HG02588 (cell line): ENCODE measurements around the gene CDHR3.

Experiments
- ATAC-seq: cut with Tn5 transposase; IDR thresholded peaks from one replicate; pipeline ENCODE4 v1.9.1; 2021; ENCODE audit warnings: mild to moderate bottlenecking, moderate library complexity; ENCODE audit not compliant: unreplicated experiment

The CDHR3 gene, protein sequence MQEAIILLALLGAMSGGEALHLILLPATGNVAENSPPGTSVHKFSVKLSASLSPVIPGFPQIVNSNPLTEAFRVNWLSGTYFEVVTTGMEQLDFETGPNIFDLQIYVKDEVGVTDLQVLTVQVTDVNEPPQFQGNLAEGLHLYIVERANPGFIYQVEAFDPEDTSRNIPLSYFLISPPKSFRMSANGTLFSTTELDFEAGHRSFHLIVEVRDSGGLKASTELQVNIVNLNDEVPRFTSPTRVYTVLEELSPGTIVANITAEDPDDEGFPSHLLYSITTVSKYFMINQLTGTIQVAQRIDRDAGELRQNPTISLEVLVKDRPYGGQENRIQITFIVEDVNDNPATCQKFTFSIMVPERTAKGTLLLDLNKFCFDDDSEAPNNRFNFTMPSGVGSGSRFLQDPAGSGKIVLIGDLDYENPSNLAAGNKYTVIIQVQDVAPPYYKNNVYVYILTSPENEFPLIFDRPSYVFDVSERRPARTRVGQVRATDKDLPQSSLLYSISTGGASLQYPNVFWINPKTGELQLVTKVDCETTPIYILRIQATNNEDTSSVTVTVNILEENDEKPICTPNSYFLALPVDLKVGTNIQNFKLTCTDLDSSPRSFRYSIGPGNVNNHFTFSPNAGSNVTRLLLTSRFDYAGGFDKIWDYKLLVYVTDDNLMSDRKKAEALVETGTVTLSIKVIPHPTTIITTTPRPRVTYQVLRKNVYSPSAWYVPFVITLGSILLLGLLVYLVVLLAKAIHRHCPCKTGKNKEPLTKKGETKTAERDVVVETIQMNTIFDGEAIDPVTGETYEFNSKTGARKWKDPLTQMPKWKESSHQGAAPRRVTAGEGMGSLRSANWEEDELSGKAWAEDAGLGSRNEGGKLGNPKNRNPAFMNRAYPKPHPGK

GRCh38 chr7:105963038-105963667 lies at the start of gene CDHR3:
TSS of gene CDHR3 (plus strand) at chr7:105963264. CDS start at chr7:105963319, 55 bp downstream.
- no peak for ATAC-seq

DNA sequence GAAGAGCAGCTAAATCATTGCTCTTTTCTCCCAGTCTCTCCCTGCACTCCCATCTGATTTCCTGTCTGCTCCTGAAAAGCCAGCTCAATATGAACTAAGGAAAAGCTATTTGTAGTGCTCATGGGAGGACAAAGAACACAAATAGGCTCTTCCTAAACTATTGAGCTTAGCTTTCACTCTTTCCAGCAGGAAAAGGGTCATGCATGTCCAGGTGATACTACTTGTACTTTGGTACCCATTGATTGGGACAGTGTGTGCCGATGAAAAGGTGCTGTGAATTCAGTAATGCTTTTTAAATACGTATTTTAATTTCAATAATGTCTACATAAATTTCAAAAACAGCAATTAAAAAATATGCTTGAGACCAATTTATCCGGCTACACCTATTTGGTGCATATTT lies 49.1 kb upstream of the CDHR3 start:
- ATAC-seq, result no peak

- ATAC-seq, result no peak
Measured at GRCh38 chr7:105916603-105917002, 46.5 kb upstream of the CDHR3 start.

- ATAC-seq, result no peak
Measured at GRCh38 chr7:105917659-105918058, 45.4 kb upstream of the CDHR3 start.

DNA sequence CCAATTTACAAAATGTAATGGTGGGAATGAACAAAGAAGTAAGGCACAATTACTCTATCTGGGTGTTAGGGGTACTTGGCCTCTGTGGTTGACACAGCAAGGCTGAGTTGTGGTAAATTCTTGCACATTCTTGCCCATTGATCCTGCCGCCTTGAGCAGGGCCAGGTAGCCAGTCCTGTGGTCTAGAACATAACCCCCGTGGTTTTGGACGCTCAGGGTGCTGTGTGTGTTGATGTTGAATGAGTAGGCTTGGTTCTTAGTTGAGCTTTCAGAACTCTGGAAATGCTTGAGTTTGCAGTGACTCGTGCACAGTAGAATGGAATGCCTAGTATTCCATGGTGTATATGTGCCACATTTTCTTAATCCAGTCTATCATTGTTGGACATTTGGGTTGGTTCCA lies 42.3 kb upstream of the CDHR3 start:
- no peak for ATAC-seq

- ATAC-seq, result no peak
Measured at GRCh38 chr7:105924945-105925344, 38.1 kb upstream of the CDHR3 start.

GRCh38 chr7:105926131-105926530 lies 36.9 kb upstream of the CDHR3 start:
- ATAC-seq, result no peak

GRCh38 chr7:105931179-105931578 lies 31.9 kb upstream of the CDHR3 start:
- no peak for ATAC-seq

- no peak for ATAC-seq
Measured at GRCh38 chr7:105932835-105933477, 30.1 kb upstream of the CDHR3 start.

DNA sequence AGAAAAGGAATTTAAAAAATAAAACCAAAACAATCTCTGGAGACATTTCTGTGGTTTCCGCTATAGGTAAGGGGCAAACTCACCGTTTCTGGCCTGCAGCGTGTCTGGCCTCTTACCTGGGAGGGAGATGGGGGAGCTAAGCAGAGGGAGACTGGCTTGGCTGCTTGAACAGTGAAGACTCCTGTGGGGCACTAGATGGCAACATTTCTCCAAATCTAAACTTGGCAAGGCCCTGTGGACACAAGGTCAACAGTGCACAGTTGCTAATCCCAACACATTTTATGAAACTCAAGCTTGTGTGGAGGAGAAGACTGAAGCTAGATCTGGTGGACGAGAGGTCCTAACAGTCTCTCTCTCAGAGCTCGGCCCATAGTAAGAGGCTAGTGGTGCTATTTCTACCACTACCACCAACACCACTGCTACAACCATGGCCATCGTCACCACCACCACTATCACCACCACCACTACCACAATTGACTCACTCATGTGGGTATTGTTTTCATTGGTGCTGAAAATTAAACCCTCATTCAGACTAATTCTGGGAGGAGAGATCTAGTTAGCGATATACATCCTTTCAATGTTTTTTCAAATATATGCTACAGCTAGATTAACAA lies 28.4 kb upstream of the CDHR3 start:
- no peak for ATAC-seq

DNA sequence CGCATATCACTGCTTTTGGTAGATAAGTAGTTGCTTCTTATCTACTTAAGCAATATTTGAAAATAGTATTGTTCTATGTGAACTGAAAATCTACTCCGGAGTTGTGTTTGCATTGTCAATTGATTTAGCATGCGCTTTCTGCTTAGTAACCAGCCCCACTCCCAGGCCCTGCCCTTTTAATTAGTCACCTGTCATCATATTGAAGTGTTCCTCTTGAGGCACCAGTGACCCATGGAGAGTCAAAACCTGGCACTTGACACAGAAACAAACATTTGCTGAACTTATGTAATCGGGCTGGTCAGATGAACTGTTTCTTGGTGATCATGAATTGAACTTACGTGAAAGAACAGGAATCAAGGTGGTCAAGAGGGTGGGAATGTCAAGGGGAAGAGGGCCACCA lies 27.8 kb upstream of the CDHR3 start:
- ATAC-seq, result no peak

GRCh38 chr7:105937411-105937810 lies 25.7 kb upstream of the CDHR3 start:
- ATAC-seq, result no peak

GRCh38 chr7:105940109-105940508 lies 23.0 kb upstream of the CDHR3 start:
- no peak for ATAC-seq

DNA sequence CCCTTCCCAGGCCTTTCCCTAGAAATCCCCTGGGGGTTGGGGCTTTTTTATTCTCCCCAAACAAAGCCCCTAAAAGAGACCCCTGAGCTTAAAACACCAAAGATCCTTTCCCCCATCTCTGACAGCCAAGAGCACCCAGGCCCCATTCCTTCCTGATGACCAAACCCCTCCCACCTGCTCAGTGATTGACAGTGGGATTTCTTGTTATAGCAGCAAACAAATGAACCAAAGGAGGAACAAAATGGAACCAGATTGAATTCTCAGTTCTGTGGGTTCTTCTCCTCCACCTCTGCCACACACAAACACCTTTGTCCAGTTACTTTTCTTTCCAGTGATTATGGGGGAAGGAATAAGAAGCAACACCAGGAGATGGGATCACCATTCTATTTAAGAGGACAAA lies 21.5 kb upstream of the CDHR3 start:
- no peak for ATAC-seq

GRCh38 chr7:105943486-105943885 lies 19.6 kb upstream of the CDHR3 start:
- no peak for ATAC-seq

GRCh38 chr7:105945848-105946247 lies 17.2 kb upstream of the CDHR3 start:
- ATAC-seq, result no peak

- ATAC-seq, result no peak
Measured at GRCh38 chr7:105951597-105951996, 11.5 kb upstream of the CDHR3 start.

- no peak for ATAC-seq
Measured at GRCh38 chr7:105952917-105953595, 10.0 kb upstream of the CDHR3 start.

DNA sequence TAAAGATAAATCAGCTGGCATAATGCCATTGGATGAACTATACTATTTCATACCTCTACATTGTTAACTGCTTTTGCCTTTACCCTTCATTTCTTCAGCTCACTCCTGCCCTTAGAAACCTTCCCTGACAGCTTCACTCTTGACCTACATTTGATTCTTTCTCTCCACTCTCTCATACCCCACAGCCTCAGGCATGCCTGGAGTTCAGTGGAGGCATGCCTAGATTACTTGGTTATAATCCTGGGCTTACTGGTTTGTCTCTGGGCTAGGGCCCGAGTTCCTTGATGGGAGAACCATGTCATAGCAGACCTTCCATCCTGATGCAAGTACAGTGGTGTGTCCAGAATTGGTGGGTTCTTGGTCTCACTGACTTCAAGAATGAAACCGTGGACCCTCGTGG lies 8.4 kb upstream of the CDHR3 start:
- no peak for ATAC-seq
